DND-41 (cell line): ENCODE data around the gene EPB41L2.

ENCODE experiments used
- ATAC-seq: fragments of 200-7000 bp; cut with Tn5 transposase; 3 replicates; pipeline ENCODE4 v1.9.1; 2021; ENCODE audit warnings: low read depth; ENCODE audit not compliant: insufficient read depth
- DNase-seq: peaks from one replicate; pipeline ENCODE4 v3.0.0-alpha.2; 2020
- H2AFZ ChIP-seq: 2 replicates; pipeline ENCODE4 v1.6.0; 2012; ENCODE audit warnings: low read depth, low read length
- H3K27ac ChIP-seq: 2 replicates; pipeline ENCODE4 v1.5.1; 2012; ENCODE audit warnings: low read length, inconsistent platforms
- H3K27me3 ChIP-seq: fragments of 200-600 bp; sonication (generic); 2 replicates; pipeline ENCODE4 v1.6.0; 2012; ENCODE audit warnings: low read length, mild to moderate bottlenecking, inconsistent platforms; ENCODE audit not compliant: insufficient read depth, poor library complexity
- H3K36me3 ChIP-seq: 2 replicates; pipeline ENCODE4 v1.5.1; 2012; ENCODE audit warnings: low read length, inconsistent platforms; ENCODE audit not compliant: insufficient read depth
- H3K4me1 ChIP-seq: 2 replicates; pipeline ENCODE4 v1.5.1; 2012; ENCODE audit warnings: mild to moderate bottlenecking, low read length; ENCODE audit not compliant: insufficient read depth
- H3K4me2 ChIP-seq: 2 replicates; pipeline ENCODE4 v1.6.0; 2012; ENCODE audit warnings: mild to moderate bottlenecking, moderate library complexity, low read length, inconsistent platforms; ENCODE audit not compliant: insufficient read depth
- H3K4me3 ChIP-seq, 2 experiments: fragments of 200-600 bp in 1 of 2; shearing (Covaris generic) in 1 of 2; 2 replicates each; pipeline ENCODE4 v1.5.1; 2012 to 2016; ENCODE audit warnings: inconsistent platforms in 2 of 2, low read length in 2 of 2, mild to moderate bottlenecking in 2 of 2, low read depth in 1 of 2, moderate library complexity in 1 of 2
- H3K79me2 ChIP-seq: 2 replicates; pipeline ENCODE4 v1.6.0; 2012; ENCODE audit warnings: low read length, inconsistent platforms; ENCODE audit not compliant: insufficient read depth
- H3K9ac ChIP-seq: 2 replicates; pipeline ENCODE4 v1.6.0; 2012; ENCODE audit warnings: low read depth, mild to moderate bottlenecking, inconsistent platforms, low read length, moderate library complexity
- H3K9me3 ChIP-seq: 2 replicates; pipeline ENCODE4 v1.5.1; 2012; ENCODE audit warnings: low read length, moderate library complexity, mild to moderate bottlenecking, inconsistent platforms; ENCODE audit not compliant: insufficient read depth, severe bottlenecking
- H4K20me1 ChIP-seq: 2 replicates; pipeline ENCODE4 v1.6.0; 2012; ENCODE audit warnings: low read length; ENCODE audit not compliant: insufficient read depth
- CTCF ChIP-seq: IDR thresholded peaks from 2 replicates; pipeline ENCODE4 v1.5.1; 2012; ENCODE audit warnings: borderline replicate concordance, low read length, moderate library complexity, mild to moderate bottlenecking; ENCODE audit not compliant: poor library complexity, severe bottlenecking; ENCODE audit errors: extremely low read depth
- EZH2 ChIP-seq: IDR thresholded peaks from 3 replicates; pipeline ENCODE4 v1.6.1; 2012; ENCODE audit warnings: borderline replicate concordance, low read depth, mild to moderate bottlenecking, moderate library complexity, low read length, inconsistent platforms; ENCODE audit not compliant: severe bottlenecking

The EPB41L2 gene

GRCh38 chr6:130858498-130859160 lies 204.4 kb downstream of the EPB41L2 start:
- Histone ChIP-seq H3K9ac (no peak overlapping the region), H3K27me3 (no peaks in the 10 kb centered on the region), H2AFZ (no peak overlapping the region), H3K27ac (no peak overlapping the region), H3K4me1 (no peaks in the 10 kb centered on the region), H3K4me3 (no peak overlapping the region), H3K36me3 (peaks cover 21% of the 10 kb centered on the region; the same call in 1 of the 2 replicates), H3K9me3 (no peaks in the 10 kb centered on the region), H4K20me1 (no peaks in the 10 kb centered on the region), H3K4me2 (no peak overlapping the region), H3K79me2 (no peaks in the 10 kb centered on the region)
- no peak for ATAC-seq
- no peak for DNase-seq
- TF ChIP-seq EZH2 = no peak
- no peak for TF ChIP-seq CTCF

GRCh38 chr6:130858054-130858453 lies 205.0 kb downstream of the EPB41L2 start:
- no peak for TF ChIP-seq EZH2
- TF ChIP-seq CTCF = no peak
- Histone ChIP-seq H3K27ac (no peak overlapping the region), H3K9ac (no peak overlapping the region), H3K4me3 (no peak overlapping the region), H3K36me3 (peaks cover 18% of the 10 kb centered on the region; the same call in 1 of the 2 replicates), H3K27me3 (no peaks in the 10 kb centered on the region), H3K79me2 (no peaks in the 10 kb centered on the region), H3K4me2 (no peak overlapping the region), H3K9me3 (no peaks in the 10 kb centered on the region), H3K4me1 (no peaks in the 10 kb centered on the region), H2AFZ (no peak overlapping the region), H4K20me1 (no peaks in the 10 kb centered on the region)
- DNase-seq = no peak
- no peak for ATAC-seq

GRCh38 chr6:130853555-130854183 lies 209.4 kb downstream of the EPB41L2 start:
- Histone ChIP-seq H3K36me3 (peaks cover 16% of the 10 kb centered on the region; the same call in 1 of the 2 replicates), H3K4me3 (no peak overlapping the region), H3K9ac (no peak overlapping the region), H3K4me1 (no peaks in the 10 kb centered on the region), H2AFZ (no peak overlapping the region), H3K27ac (no peak overlapping the region), H4K20me1 (no peaks in the 10 kb centered on the region), H3K79me2 (no peaks in the 10 kb centered on the region), H3K27me3 (no peaks in the 10 kb centered on the region), H3K4me2 (no peak overlapping the region), H3K9me3 (no peaks in the 10 kb centered on the region)
- TF ChIP-seq EZH2 = no peak
- TF ChIP-seq CTCF = no peak
- ATAC-seq = no peak
- no peak for DNase-seq
